IPS DF 4.7 (cell line): ENCODE data around the gene MEN1.

Experiments
- DNase-seq: peaks from one replicate; pipeline ENCODE4 v3.0.0-alpha.2; 2013; ENCODE audit warnings: low spot score; ENCODE audit errors: extremely low read depth

Gene MEN1

GRCh38 chr11:64762674-64763525 is 47.5 kb downstream of the MEN1 start:
- DNase-seq, result no peak

DNA sequence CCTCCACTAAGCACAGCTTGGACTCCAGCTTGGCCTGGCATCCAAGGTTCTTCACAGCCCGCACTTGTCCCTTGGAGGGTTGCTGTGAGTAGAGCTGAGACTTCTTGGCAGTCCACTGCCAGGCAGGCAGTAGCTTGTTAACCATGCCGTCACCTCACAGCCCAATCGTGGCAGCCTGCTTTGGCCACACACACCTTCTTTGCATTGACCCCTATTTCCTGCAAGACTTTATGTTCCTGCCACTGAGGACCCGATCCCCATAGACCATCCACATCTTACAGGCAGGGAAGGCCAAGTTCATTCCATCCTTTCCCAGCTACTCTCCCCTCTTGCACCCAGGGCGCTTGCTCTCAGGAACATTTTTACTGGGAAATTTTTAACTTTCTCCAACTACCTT is 48.1 kb downstream of the MEN1 start:
- DNase-seq, result no peak

- no peak for DNase-seq
These were observed 49.5 kb downstream of the MEN1 start for GRCh38 chr11:64760759-64761420.

GRCh38 chr11:64759722-64760719 is 50.3 kb downstream of the MEN1 start, which contains the start of gene PYGM:
PYGM (minus strand) TSS chr11:64759974; CDS start chr11:64759898, 76 bp downstream.
- DNase-seq, result no peak

DNA sequence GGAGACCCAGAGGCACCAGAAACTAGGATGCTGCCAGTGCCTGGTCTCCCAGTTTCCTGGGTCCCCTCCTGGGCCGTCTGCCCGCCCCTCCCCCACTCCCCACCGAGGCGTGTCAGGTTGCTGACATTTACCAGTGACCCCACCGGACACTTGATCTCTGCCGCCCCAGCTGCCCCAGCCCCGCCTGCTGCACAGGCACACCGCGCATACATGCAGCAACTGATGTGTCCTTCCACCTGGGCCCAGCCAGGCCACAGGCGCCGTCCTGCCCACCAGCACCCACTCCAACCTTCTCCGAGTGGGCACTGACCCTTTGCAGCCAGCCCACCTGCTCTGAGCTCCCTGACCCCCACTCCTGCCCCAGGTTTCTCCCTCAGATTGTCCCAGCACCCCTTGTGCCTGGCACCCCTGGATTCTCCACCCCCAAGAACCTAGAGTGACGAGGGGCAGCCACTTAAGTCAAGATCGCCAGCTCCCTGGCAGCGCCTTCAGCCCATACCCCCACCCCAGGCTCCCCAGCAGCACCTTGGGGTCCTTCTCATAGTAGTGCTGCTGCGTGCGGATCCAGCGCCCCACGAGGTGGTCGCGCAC is 51.1 kb downstream of the MEN1 start:
- DNase-seq, result no peak

GRCh38 chr11:64758330-64759079 is 51.8 kb downstream of the MEN1 start:
- DNase-seq, result no peak

DNA sequence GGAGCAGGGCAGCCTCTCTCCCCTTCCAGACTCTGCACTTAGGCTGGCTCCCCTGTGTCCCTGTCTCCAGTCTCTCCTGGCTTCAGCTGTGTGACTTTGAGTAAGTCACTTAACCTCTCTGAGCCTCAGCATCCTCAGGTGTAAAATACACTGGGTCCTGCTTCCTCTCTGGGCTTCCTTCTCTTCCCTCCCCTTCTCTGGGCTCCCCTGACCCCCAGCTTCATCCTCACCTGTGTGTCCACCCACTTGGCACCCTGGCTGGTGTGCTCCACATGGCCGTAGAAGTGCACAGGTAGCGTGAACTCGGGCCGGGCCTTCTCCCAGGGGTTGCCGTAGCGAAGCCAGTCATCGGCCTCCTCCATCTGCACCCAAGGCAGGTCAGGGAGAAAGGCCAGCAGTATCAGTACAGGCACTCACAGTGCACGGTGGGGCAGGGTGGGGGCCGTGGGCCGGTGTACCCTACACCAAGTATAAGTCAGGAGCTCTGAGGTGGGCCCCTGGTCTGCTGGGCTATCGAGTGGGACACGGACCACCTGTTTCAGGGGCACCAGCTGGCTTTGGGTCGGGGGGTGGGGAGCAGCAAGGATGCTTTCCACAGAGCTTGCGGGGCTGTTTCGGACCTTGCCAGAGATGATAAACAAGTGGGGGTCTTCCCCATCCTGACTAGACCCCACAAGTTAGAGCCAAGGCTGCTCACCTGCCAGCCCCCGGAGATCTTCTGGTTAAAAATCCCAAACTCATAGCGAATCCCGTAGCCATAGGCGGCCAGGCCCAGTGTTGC is 52.6 kb downstream of the MEN1 start:
- no peak for DNase-seq

DNA sequence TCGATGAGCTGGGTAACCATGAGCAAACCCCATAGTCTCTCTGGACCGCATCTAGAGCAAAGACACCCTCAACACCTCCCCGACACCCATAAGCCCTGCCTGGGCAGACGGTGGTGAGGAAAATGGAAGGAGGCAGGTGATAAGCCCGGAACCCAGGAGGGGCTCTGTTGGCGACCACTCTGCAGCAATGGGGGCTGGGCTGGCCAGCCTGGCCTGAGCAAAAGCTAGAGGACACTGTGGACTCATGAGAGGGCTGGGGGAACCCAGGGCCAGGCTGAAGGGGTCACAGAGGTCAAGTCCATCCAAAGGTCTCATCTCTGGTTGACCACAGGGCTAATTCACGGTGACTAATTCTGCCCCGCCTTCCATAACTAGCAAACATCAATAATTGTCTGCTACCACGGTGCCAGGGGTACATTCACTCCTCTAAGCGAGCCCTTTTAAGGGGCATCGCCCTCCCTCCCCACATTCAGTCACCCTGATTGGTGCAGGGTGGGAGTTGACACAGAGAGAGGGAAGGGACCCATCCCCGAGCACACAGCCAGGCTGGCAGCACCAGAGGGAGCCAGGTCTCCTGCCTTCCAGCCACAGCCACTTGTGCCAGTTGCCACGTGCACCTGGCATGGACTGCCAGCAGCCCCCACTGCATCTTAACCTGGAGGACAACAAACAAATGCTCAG is 54.5 kb downstream of the MEN1 start:
- no peak for DNase-seq

DNA sequence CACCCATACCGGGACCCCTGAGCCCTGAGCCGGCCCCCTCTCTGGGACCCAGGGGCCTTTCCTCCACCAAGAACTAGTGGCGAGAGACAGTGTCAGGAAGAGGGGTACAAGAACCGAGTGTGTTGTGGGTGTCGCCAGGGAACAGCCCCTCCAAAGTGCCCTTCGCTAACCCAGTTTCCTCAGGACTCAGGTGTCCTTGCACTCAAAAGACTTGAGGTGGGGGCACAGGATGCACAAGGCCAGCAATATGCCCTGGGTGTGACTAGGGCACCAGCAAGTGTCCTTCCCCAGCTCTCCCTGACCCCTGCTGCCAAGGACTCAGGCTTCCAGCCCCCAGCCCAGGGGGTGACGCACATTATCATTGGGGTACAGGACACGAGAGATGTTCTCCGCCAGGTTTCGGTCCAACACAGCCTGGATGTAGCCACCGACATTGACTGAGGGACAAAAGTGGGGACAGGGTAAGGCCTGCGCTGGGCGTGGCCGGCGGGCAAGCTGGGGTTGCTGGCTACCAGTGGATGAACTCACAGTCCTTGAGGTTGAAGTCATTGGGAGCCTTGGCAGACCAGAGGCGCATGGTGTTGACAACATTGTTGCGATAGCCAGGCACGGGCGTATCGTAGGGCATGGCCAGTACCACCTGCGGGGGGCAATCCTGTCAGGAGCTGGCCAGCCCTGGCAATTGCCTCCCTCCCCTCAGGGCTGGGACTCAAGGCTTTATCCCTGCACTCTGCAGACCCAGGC is 55.3 kb downstream of the MEN1 start:
- no peak for DNase-seq

GRCh38 chr11:64754124-64754918 is 56.0 kb downstream of the MEN1 start:
- no peak for DNase-seq
